Dendritic cell treated with granulocyte-macrophage colony-stimulating factor and Interleukin-4, amounts not matched to agents 40 ng/mL and 50 ng/mL, for 4 days (primary cell): ENCODE results near the gene NEIL3.

Source experiments
- H3K27ac Mint-ChIP-seq: one replicate; pipeline ENCODE4 v1.8.0; 2022; ENCODE audit warnings: mild to moderate bottlenecking, mixed read lengths
- H3K27me3 Mint-ChIP-seq: one replicate; pipeline ENCODE4 v1.8.0; 2022; ENCODE audit warnings: mild to moderate bottlenecking, mixed read lengths
- H3K36me3 Mint-ChIP-seq: one replicate; pipeline ENCODE4 v1.8.0; 2022; ENCODE audit warnings: low read depth, mixed read lengths
- H3K4me1 Mint-ChIP-seq: one replicate; pipeline ENCODE4 v1.8.0; 2022; ENCODE audit warnings: low read depth, mixed read lengths
- H3K4me3 Mint-ChIP-seq: one replicate; pipeline ENCODE4 v1.8.0; 2022; ENCODE audit warnings: mild to moderate bottlenecking, moderate library complexity, mixed read lengths
- H3K9me3 Mint-ChIP-seq: one replicate; pipeline ENCODE4 v1.8.0; 2022; ENCODE audit warnings: mixed read lengths
- intact Hi-C: fragments of 100-400 bp; cut with micrococcal nuclease; formaldehyde crosslinking; loops from one replicate; pipeline ENCODE4 v1.15.0; 2022

NEIL3 gene

DNA sequence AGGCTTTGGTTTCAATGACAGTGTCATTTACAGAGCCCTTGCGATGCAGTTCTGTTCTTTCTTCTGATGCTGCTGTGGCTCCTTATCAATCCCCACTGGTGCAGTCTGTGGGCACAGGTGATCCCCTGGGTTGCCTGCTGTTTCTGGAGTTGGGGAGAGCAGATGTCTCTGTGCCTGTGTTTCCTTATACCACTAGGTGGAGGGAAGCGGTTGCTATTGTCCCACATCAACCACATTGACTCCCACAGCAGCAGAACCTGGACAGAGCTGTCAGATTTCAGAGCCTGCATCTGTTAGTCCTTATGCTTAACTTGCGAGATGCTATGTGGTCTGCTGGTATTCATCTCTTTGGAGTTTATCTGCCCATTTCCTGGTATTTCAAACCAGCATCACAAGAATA is 57.7 kb downstream of the NEIL3 start:
- intact Hi-C loops: no loop called here
- Mint-ChIP-seq H3K36me3 (no peaks in the 10 kb centered on the region), H3K27ac (no peak overlapping the region), H3K9me3 (no peaks in the 10 kb centered on the region), H3K4me3 (no peak overlapping the region), H3K4me1 (no peaks in the 10 kb centered on the region), H3K27me3 (no peaks in the 10 kb centered on the region)

DNA sequence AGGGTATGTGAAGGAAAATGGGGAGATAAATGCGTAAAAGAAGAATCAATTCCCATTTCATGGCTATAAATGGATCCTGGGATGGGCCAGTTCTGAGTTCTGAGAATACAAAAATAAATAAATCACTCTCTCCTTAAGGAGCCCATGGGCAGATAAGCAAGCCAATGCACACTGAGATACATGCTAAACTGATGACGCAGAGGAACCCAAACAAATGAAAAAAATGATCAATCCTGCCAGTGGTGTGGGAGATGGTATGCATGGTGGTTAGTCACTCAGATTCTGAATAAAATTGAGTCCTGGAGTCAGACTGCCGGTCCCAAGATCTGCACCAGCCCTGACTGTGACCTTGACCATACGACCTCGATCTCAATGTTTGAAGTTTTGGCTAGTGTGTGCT is 59.7 kb downstream of the NEIL3 start:
- H3K4me1 Mint-ChIP-seq: no peaks in the 10 kb centered on the region
- H3K9me3 Mint-ChIP-seq: no peaks in the 10 kb centered on the region
- H3K36me3 Mint-ChIP-seq: no peaks in the 10 kb centered on the region
- peaks cover 5% of the 10 kb centered on the region for H3K27me3 Mint-ChIP-seq
- H3K4me3 Mint-ChIP-seq: no peak overlapping the region
- intact Hi-C loops: no loop called here
- H3K27ac Mint-ChIP-seq: no peak overlapping the region

DNA sequence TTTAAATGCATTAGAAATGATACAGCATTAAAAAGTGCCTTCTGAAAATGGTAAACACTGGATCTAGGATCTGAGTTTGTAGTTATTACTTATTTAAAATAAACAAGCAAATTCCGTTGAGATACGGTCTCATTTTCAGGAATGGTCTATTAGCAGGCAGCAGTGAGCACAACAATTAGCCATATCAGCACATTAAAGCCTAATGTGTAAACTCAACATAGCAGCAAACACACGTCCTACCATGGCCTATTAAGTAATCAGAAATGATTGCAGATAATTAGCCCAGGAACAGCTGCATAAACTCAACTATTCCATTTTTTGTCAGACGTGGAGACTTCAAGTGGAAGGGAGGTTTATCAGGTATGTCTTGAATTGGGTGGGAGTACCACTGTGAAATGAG is 61.8 kb downstream of the NEIL3 start:
- intact Hi-C loops: no loop called here
- Mint-ChIP-seq H3K36me3 (no peaks in the 10 kb centered on the region), H3K4me1 (no peaks in the 10 kb centered on the region), H3K9me3 (no peaks in the 10 kb centered on the region), H3K27me3 (peaks cover 12% of the 10 kb centered on the region), H3K27ac (no peak overlapping the region), H3K4me3 (no peak overlapping the region)

DNA sequence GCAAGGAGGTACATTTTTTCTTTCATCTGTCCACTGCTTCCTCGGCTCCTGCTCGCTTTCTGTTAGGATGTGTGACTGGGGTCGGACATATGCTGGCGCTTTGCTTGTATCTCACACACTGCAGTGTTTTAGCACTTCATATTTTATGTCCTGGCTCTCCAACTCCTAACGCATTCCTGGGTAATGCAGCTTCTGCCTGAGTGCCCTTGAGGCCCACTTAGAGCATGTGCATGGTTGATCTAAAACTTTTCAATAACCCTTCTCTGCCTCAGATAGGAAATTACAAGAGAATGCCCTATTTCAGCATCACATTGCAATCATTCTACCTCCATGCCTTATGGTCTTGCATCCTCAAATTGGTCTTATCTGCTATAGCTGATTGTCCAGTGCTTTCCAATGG is 65.3 kb downstream of the NEIL3 start:
- no peak overlapping the region for H3K27ac Mint-ChIP-seq
- peaks cover 13% of the 10 kb centered on the region for H3K27me3 Mint-ChIP-seq
- no peaks in the 10 kb centered on the region for H3K9me3 Mint-ChIP-seq
- no peak overlapping the region for H3K4me3 Mint-ChIP-seq
- intact Hi-C loops: no loop called here
- H3K36me3 Mint-ChIP-seq: no peaks in the 10 kb centered on the region
- no peaks in the 10 kb centered on the region for H3K4me1 Mint-ChIP-seq

DNA sequence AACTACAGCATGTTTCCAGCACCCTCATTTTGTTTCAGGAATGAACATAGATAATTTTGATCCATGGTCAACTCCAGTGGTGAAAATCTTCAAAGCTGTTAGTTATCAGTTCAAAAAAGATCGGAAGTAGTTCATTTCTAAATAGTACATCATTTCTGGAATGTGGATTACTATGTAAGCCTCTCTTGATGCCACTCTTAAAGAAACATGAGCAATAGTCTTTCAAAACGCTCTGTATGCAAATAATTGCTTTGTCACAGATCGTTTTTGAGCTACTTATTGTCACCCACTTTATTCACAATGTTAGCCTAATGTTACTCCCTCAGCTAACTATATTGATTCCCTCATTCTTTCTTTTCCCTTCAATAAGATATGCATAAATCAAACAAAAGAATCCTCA is 65.7 kb downstream of the NEIL3 start:
- H3K27ac Mint-ChIP-seq: no peak overlapping the region
- no peaks in the 10 kb centered on the region for H3K9me3 Mint-ChIP-seq
- H3K4me1 Mint-ChIP-seq: no peaks in the 10 kb centered on the region
- peaks cover 13% of the 10 kb centered on the region for H3K27me3 Mint-ChIP-seq
- no peak overlapping the region for H3K4me3 Mint-ChIP-seq
- H3K36me3 Mint-ChIP-seq: no peaks in the 10 kb centered on the region
- intact Hi-C loops: no loop called here

DNA sequence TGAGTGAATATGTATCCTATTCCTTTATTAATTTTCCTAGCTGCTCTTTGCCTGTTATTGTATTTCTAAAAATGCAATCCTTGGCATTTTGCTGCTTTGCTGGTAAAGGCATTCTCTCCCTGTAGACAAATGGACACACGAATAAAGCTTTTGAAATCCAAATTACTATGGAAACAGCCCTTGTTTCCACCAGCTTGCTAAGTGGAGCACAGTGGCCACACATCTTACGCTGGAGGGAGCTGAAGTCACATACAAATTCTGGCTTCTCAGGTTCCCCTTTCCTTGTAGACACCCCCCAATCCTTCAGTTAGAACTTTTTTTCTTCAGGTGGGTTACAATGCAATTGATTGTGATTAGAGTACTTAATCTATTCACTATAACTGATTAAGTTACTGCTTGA is 66.3 kb downstream of the NEIL3 start:
- Mint-ChIP-seq H3K9me3 (no peaks in the 10 kb centered on the region), H3K36me3 (no peaks in the 10 kb centered on the region), H3K4me3 (no peak overlapping the region), H3K4me1 (no peaks in the 10 kb centered on the region), H3K27ac (no peak overlapping the region), H3K27me3 (peaks cover 13% of the 10 kb centered on the region)
- intact Hi-C loops: no loop called here

DNA sequence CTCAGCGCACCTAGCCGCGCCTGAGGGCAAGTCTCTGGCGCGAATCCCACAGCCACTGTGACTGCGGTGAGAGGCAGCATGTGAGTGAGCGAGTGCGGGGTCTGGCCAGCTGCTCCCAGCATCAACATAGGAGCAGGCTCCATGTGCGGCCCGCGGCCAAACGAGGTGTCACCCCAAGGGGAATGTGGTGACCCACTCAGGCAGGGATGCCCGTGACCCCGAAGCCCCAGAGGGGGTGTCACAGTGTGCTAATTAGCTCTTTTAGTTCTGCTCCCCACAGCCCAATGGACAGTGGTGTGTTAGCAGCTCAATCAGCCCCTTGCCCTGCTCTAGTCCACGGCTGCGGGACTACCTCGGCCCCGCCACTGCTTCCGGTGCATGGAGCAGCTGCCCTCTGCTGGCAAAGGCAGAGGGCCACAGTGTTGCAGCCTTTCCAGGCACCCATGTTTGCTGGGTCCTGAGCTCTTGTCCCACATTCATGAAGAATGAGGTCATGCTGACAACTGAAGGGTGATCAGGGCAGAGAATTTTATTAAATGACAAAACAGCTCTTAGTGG is 71.1 kb downstream of the NEIL3 start:
- Mint-ChIP-seq H3K27me3 (peaks cover 1% of the 10 kb centered on the region), H3K27ac (no peak overlapping the region), H3K9me3 (no peaks in the 10 kb centered on the region), H3K4me1 (no peaks in the 10 kb centered on the region), H3K4me3 (no peak overlapping the region), H3K36me3 (no peaks in the 10 kb centered on the region)
- intact Hi-C loops: no loop called here

DNA sequence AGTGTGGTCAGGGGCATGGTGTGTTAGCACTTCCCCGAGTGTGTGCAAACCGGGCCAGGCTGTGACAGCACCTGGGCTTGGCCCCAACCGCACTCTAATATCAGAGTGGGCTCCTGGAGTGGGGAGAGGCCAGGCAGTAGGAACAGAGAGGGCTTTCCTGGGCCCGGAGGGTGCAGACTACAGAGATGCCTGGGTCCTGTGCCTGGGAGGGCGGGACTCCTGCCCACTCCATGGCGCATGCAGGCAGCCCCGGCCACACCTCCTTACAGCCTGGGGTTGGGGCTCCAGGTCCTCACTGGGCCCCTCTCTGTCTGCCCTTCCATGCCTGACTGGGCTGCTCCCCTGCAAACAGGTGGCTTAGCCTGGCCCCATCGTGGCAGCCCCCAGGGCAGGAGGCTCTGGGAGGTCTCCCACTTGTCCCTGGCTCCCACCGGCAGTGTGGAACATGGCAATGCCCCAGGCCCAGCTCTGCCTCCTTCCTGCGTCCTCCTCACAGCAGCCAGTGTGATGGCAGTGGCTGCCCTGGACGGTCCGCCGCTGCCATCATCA is 72.2 kb downstream of the NEIL3 start:
- Mint-ChIP-seq H3K4me1 (no peaks in the 10 kb centered on the region), H3K27ac (no peak overlapping the region), H3K9me3 (no peaks in the 10 kb centered on the region), H3K4me3 (no peak overlapping the region), H3K36me3 (no peaks in the 10 kb centered on the region), H3K27me3 (peaks cover 1% of the 10 kb centered on the region)
- intact Hi-C loops: no loop called here

DNA sequence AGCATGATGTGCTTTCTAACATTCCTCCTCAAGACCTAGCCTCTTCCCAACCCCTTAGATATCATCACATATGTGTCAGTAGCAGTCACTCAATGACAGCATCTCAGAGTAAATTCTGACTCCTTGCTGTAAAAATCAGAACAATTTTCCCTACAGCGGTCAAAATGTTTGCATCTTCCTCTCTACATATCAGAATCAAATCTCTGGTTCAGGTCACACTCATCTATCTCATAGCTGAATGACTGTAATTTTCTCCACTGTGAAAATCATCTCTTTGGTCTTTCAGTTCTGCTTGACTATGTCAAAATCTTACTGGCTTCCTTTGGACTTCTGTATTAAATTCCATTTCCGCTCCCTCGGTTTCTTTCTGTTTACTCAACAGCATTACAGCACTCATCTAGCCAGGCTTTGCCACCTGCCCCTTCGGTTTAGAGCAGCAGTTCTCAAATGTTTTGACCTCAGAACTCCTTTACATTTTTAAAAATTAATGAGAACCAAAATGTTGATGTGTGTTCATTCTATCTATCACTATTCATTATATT is 75.3 kb downstream of the NEIL3 start:
- Mint-ChIP-seq H3K4me1 (no peaks in the 10 kb centered on the region), H3K27me3 (no peaks in the 10 kb centered on the region), H3K4me3 (no peak overlapping the region), H3K9me3 (no peaks in the 10 kb centered on the region), H3K36me3 (no peaks in the 10 kb centered on the region), H3K27ac (no peak overlapping the region)
- intact Hi-C loops: no loop called here

DNA sequence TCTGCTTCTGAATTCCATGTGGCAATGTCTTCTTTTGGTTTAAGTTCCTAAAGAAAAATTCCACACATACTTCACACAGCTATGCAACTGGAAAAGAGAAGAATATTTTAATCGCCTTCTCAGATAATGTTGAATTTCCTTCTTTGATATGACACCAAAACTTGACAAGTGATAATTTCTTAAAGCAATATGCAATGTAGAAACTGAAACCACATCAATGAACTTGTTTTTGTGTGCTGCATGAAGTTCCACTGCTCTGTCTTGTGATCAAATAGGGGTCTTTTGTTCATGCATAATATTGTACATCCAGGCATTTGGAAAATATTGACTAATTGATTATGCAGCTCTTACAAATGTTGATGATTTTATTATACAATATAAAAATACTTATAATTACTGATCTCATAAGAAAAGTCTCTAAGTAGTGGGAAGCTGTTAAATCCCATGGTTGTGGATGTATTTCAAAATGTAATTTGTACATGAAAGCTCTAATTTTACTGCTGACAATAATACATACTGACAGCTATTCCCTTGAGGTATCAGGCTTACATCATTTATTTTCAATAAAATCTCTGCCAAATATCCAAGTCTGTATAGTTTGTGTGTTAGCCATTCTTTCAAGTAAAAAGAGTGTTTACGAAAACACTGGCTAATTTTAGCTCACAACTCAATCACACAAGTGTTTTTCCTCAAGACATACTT is 76.1 kb downstream of the NEIL3 start:
- Mint-ChIP-seq H3K9me3 (no peaks in the 10 kb centered on the region), H3K4me3 (no peak overlapping the region), H3K27ac (no peak overlapping the region), H3K4me1 (no peaks in the 10 kb centered on the region), H3K27me3 (no peaks in the 10 kb centered on the region), H3K36me3 (no peaks in the 10 kb centered on the region)
- intact Hi-C loops: no loop called here

DNA sequence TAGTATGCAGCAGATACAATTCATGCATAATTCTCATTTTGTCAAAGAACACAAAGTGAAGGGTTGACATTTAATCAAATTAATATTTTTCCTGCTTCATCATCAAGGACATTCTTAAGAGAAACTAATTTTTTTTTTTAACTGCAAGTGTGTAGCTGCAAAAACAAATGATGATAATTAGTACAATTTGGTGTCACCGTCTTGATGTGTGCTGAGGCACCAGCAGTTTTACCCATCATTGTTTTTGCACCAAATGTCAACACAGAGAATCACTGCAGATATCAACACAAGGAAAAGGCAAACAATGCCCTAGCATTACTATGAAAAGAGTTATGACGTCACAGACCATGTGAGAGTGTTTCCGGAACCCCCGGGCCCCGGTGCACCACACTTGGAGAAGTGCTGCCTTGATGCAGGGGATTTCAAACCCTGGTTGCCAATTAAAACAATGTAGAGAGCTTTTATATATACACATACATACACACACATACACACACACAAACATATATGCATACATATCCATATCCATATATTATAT is 76.7 kb downstream of the NEIL3 start:
- no peaks in the 10 kb centered on the region for H3K27me3 Mint-ChIP-seq
- H3K27ac Mint-ChIP-seq: no peak overlapping the region
- no peaks in the 10 kb centered on the region for H3K4me1 Mint-ChIP-seq
- H3K36me3 Mint-ChIP-seq: no peaks in the 10 kb centered on the region
- H3K4me3 Mint-ChIP-seq: no peak overlapping the region
- intact Hi-C loops: no loop called here
- no peaks in the 10 kb centered on the region for H3K9me3 Mint-ChIP-seq

DNA sequence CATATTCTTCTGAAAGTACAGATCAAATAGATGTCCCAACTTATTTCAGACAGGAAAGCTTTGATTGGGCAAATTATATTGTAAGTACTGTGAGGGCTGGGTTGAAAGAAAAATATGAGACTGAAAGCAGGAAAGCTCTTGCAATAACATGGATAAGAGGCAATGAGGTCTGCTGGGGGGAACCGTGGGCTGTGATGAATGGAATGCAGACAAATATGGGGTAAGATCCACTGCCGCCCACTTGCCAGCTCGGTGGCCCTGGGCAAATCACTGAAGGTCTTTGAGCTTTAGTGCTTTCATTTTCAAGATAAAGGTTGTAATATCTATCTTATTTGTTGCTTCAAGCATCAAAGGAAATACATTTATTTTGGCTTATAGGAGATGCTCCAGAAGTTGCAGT is 81.6 kb downstream of the NEIL3 start:
- Mint-ChIP-seq H3K4me1 (no peaks in the 10 kb centered on the region), H3K9me3 (no peaks in the 10 kb centered on the region), H3K27ac (no peak overlapping the region), H3K4me3 (no peak overlapping the region), H3K27me3 (no peaks in the 10 kb centered on the region), H3K36me3 (no peaks in the 10 kb centered on the region)
- intact Hi-C loops: no loop called here

DNA sequence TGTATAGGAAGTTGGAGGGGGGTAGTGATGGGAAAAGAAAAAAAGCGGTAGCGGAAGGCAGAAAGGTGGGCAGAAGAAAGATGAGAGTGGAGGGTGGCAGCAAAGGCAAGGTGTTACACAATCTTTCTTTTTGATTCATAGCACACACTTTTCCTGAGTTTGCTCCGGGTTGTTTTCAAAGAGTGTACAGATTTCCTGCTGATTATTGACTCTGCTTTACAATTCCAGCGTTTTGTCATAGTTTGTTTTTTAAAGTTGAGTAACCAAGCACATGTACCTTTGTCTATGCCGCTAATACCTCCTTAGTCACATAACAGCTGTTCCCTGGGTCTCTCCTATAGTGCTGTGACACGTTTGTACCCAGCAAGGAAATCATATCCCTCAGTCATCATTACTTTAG is 82.3 kb downstream of the NEIL3 start:
- Mint-ChIP-seq H3K27me3 (no peaks in the 10 kb centered on the region), H3K9me3 (no peaks in the 10 kb centered on the region), H3K27ac (no peak overlapping the region), H3K36me3 (no peaks in the 10 kb centered on the region), H3K4me3 (no peak overlapping the region), H3K4me1 (no peaks in the 10 kb centered on the region)
- intact Hi-C loops: no loop called here

DNA sequence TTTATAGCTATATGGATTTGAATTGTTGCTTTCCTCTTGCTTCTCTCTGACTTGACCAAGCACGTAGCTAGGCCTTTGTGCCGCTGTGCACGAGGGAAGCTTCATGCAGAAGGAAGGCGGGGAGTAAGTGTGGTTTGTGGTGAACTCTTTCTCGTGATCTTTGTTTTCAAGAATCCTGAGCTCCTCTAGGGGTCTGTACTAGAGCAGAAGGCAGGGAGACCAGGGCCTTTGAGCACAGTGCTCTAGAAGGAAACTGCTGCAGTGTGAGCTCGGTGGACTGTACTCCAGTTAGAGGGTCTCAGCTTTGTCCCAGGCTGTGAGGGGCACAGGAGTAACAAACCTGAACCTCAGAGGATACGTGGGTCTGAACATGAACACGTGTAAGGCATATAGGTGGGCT is 83.6 kb downstream of the NEIL3 start:
- intact Hi-C loops: no loop called here
- no peak overlapping the region for H3K4me3 Mint-ChIP-seq
- H3K9me3 Mint-ChIP-seq: no peaks in the 10 kb centered on the region
- no peaks in the 10 kb centered on the region for H3K27me3 Mint-ChIP-seq
- no peaks in the 10 kb centered on the region for H3K4me1 Mint-ChIP-seq
- H3K36me3 Mint-ChIP-seq: no peaks in the 10 kb centered on the region
- H3K27ac Mint-ChIP-seq: no peak overlapping the region
